Ureter (tissue), 1 donor: ENCODE measurements around the gene ACOX2. TPM values are rescaled to one million over a fixed set of nuclear protein-coding genes. Genes with fewer than 3 reads are reported as not detected.

ENCODE experiments used
- DNase-seq: peaks from one replicate; pipeline ENCODE4 v3.0.0-alpha.2; 2020; ENCODE audit warnings: low spot score
- total RNA-seq: library from RNA; stranded (reverse); gene quantifications from one replicate; pipeline ENCODE4 v1.2.4, GENCODE V29; 2023
- donor health status: DM: yes; HTN: yes; CAD: no.

The ACOX2 gene
- total RNA-seq, 1 donor from 2014 or later: 12.8 TPM

DNA sequence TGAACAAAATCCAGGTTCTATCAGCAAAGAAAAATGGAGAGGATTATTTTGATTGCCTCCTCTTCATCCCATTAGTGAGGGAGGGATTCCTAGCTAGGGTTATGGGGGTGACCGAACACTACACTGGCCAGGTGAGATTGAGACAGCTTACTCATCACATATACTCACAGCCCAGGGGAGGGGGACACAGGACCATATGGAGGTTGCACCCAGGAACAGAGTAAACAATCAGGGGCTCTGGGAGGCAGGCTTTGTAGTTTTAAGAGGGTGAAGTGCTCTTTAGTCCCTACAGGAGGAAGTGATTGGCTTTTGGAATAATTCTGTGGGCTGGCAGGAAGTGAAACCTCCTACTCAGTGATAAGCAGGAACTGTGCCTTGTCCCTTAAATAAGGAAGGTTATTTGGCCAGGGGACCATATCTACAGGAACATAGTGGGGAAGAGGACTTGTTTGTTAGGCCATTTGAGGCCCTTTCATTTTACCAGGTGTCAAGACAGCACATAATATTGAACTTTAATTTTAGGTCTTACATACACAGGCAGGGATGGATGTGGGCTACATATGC is 62.6 kb downstream of the ACOX2 start:
- no peak for DNase-seq

DNA sequence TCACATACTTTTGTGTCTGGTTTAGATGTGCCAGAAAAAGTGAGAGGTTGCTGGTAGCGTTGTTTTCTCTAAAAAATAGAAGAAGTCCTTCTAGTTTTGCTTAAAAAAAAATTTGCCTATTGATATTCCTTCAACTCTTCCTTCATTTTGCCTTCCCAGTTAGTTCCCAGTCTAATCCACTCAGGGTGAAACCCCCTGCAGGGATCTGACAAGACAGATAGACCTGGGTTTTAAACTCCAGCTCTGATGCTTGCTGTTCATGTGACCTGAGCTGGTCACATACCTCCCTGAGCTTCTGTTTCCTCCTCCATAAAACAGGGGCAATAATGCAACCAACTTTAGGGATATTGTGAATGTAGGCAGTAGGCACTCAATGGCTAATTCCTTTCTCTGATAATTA is 63.7 kb downstream of the ACOX2 start:
- no peak for DNase-seq

DNA sequence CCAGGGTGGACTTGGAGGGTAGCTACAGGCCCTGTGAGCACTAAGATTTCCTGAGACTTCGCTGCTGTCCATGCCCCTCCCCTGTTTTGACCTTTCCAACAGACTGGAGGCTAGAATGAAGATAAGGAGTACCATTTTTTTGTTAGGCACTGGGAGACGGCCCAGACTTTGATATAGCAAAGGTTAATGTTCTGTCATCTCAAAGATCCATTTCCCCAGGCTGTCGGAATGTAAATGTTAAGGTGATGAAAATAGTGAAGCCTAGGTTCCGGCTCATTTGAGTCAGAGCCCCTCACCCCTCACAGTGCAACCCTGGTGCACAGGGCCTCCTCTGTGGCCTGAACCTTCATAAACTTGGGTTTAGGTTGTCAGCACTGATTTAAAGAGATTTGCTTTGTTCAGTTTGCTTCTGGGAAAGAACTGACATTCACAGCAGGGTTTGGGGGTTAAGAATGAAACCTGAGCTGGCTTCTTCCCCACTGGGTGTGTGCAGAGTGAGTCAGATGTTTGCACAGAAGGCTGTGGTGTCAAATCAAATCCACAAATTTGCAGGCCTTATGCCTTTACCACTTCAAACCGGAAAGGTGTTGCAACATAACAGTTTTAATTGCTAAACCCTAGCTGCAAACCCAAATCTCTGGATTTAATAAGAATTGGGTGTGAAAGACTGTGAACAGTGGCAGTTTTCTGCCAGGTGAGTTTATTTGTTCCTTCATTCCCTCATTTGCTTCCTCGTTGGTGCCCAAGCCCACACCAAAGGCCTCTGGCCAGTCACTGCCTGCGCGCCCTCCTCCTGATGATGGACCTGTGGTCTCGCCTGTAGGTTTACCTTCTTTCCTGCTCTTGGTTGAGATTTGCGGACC is 65.7 kb downstream of the ACOX2 start:
- peak; percentile 71 for DNase-seq

DNA sequence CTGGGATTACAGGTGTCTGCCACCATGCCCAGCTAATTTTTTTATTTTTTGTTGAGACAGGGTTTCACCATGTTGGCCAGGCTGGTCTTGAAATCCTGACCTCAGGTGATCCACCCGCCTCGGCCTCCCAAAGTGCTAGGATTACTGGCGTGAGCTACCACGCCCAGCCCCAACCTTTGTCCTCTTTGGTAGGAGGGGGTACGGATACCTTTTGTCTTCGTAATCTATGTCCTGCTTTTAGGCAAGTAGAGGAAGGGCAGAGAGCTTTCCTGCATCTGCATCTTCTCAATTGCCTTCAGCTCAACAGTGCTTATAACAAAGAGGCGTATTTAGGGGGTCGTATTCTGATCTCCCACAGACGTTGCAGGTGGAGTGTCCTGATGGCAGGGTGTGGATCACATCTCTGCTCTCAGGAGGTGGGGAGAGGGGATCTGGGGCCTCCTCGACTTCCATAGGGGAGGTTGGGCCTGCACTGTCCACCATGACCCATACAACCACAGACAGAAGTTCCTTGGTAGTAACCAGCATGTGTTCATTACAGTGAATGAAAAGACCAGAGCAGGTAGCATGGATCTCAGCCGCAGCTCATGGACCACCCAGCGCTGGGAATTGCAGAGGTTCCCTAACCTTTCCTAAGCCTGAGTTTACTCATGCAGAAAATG is 66.5 kb downstream of the ACOX2 start:
- DNase-seq: no peak

DNA sequence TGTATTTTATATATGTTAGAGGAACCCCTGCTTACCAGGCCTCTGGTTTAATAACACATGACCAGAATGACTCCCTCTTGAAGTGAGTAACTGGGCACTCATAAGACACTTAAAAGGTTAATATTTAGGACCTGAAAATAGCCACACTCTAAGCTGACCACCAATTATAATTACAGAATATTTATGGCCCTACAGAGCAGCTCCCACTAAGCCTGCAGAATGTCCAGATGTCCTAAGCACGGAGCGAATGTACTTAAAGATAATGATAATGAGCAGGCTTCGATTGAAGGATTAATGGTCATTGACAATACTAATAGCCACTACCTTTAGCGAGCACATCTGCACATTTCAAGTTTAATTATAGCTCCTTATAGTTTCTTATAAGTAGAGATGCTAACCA is 67.9 kb downstream of the ACOX2 start:
- DNase-seq: no peak

DNA sequence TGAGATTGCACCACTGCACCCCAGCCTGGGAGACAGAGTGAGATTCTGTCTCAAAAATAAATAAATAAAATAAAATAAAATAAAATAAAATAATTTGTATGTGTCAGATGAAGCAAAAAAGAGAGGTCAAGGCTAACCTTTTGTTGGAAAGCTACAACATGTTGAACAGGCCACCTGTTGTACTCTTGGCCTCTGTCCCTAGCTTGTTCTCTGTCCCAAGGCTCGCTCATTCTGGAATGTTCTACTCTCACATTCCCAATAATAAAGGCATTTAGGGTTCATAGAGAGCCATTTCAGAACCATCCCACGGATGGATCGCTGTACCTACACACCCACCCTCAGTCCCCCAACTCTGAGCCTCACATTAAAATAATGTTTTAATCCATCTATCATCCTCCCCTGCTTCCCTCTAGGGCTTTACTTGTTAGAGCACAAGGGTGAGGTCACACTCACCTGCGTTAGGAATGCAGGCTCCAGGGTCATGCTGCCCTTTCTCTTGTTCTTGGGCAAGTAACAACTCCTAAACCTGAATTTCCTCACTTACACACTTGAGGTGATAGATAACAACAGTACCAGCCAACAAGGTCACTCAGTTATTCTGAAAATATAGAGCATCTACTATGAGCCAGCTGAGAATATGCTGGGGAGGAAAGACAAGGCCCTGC is 70.0 kb downstream of the ACOX2 start:
- DNase-seq: no peak

DNA sequence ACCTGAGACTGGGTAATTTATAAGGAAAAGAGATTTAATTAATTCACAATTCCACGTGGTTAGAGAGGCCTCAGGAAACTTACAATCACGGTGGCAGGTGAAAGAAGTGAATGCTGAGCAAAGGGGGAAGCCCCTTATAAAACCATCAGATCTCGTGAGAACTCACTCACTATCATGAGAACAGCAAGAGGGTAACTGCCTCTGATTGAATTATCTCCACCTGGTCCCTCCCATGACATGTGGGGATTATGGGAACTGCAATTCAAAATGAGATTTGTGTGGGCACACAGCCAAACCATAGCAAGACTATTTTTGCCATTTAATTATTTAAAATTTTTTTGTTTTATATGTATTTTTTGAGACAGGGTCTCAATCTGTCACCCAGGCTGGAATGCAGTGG is 72.1 kb downstream of the ACOX2 start:
- no peak for DNase-seq

DNA sequence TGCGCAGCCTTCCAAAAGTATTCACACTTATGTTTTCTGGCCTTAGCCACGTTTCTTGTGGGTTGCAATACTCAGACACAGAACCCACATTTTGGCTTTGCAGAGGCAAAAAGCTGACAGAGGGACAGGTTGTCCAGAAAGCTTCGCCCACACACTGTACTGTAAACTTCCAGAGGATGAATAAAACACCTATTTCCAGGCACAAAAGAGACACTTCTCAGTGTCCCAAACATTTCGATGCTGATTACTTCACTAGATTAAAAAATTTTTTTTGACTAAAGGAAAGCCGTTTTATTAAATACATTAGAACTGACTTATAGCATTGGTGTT is 73.1 kb downstream of the ACOX2 start:
- DNase-seq: no peak

DNA sequence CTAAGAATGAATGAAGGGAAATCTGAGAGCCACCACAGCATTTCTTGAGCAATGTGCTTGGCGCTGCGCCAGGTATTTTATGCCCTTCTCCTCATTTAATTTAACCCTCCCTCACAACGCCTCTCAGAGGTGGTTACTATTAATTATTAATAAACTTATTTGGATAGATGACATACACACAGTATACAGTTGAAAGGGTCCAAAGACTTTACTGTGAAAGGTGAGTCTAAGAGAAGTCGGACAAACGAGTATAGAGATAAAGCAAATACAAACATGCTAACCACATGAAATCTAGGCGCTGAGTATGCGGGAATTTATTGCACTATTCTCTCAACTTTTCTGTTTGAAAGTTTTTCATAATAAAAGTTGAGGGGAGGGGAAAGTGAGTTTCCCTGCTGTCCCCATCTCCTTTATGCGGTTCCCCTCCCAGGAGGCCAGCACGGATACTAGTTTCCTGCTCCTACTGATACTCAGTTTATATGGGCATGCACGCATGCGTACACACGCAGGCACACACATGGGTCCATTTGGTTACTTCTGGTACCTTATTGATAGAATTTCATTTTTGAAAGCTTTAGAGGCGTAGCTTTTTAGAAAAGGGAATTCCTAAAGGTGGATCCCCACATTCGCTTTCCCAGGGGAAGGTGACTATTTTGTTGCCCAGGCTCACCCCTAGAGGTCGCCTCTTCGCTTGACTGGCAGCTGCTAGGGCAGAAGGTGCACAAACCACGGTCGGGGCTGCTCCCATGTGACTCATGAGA is 73.6 kb downstream of the ACOX2 start:
- peak; percentile 59 for DNase-seq

DNA sequence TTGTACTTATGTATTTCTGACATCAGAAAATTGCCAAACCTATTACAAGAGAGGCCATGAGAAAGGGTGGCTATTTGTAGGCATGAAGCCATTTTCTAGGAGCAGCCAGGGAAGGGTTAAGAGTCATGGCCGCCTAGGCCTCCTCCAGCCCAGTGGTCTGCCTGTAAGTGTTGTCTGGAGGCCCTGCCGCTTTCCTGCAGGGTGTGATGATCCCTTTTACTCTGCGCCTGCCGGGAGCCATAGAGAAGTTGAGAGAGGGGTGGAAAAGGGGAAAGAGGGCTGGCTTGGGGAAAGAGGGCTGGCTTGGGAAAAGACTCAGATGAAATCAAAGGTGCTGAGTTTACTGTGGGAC is 74.2 kb downstream of the ACOX2 start:
- no peak for DNase-seq

DNA sequence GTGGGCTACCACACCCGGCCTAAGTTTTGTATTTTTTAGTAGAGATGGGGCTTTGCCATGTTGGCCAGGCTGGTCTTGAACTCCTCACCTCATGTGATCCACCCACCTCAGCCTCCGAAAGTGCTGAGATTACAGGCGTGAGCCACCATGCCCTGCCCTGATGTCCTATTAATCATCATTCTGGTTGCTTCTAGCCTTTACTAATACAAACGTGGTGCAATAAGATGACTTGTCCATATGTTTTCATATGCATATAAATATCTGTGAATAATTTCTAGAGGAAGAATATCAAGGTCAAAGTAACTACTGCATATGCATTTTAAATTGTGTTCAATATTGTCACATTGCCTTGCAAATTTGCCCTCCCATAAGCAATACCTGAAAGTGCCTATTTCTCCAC is 77.8 kb downstream of the ACOX2 start:
- no peak for DNase-seq

Other genes starting within 250 kb of the ACOX2 start
- gene RPP14, start 230.9 kb downstream of the ACOX2 start, total RNA-seq: 17.0 TPM
- 7.4 TPM for gene HTD2, start 230.7 kb downstream of the ACOX2 start, total RNA-seq
- gene PXK, start 204.3 kb downstream of the ACOX2 start, total RNA-seq: 26.8 TPM
- gene PDHB, start 103.4 kb downstream of the ACOX2 start, total RNA-seq: 42.2 TPM
- 11.4 TPM for gene KCTD6, start 45.1 kb downstream of the ACOX2 start, total RNA-seq
- gene FAM107A, start 40.2 kb upstream of the ACOX2 start, total RNA-seq: 102 TPM
- 41.3 TPM for gene FAM3D, start 129.6 kb upstream of the ACOX2 start, total RNA-seq